Pulmonary artery endothelial cell (primary cell): ENCODE data around the gene MFAP2. TPM values are rescaled to one million over a fixed set of nuclear protein-coding genes. Genes with fewer than 3 reads are reported as not detected.

Experiments used
- DNase-seq: peaks from one replicate; pipeline ENCODE4 v3.0.0-alpha.2; 2011; ENCODE audit warnings: low read depth, low spot score
- total RNA-seq: library from RNA; depleted of rRNA; stranded (reverse); fragments of >200 nt; gene quantifications from 2 replicates; pipeline ENCODE4 v1.2.3, GENCODE V29; 2014

The MFAP2 gene
- total RNA-seq, 1 donor from 2014 or later = 13.7 TPM

DNA sequence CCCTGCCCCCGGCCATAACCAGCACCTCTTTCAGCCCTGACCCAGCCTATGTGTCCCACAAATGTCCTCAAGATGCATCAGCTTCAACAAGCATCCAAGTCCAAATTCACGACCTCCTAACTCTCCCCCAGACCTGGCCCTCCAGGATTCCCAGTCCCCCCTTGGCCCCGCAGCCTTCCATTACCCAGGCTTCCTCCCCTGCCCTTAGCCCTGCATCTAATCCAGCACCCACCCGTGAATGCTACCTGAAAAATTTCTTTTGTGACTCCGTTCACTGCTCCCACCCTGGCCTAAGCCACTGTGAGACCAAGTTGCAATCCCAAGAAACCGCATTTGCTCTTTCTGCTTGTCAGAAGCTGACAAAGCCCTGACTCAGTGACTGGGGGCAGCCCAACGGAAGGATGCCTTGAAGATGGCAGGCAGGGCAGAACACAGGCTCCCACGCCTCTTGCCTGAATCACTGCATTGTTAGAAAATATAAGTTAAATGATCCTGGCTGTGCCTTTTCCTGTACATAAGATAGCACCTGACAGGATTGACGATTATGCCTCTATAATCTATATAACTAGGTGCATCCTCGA lies 939 bp upstream of the MFAP2 start:
- DNase-seq = no peak

DNA sequence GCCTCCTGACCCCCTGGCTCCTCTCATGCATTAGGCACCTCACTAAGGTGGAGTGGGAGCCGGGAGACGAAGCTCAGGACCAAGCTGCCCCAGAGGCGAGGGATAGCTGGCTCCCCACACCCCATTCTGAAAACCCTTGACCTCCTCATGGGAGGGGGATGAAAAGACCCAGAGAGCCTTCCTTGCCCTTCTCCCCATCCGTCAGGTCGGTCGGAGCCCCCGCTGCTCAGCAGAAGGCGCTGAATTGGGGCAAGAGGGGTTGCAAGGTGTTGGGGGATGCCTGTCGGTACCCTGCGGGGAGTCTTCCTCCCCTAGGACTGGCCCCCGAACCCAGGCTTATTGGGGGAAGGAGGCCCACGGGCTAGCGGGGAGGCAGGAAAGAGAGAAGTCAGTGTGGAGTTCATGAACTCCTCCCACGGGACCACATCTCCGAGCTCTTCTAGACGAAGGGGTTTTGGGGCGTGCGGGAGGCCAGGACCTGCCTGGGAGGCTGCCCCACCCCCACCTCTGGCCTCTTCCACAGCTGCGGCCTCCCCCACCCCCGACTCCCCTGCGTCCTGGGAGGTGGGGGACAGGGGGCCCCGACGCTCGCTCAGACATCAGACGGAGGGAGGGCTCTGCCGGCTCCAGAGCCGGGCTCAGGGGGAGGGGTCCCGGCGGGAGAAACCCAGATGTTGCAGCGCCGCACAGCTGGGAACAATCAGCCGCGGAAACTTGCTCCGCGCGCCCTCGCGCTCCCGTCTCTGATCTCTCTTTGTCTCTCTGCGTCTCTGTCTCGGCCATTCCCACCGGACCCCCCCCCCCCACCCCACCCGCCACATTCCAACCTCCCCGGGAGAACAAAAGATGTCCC lies 719 bp downstream of the MFAP2 start:
- DNase-seq = no peak

DNA sequence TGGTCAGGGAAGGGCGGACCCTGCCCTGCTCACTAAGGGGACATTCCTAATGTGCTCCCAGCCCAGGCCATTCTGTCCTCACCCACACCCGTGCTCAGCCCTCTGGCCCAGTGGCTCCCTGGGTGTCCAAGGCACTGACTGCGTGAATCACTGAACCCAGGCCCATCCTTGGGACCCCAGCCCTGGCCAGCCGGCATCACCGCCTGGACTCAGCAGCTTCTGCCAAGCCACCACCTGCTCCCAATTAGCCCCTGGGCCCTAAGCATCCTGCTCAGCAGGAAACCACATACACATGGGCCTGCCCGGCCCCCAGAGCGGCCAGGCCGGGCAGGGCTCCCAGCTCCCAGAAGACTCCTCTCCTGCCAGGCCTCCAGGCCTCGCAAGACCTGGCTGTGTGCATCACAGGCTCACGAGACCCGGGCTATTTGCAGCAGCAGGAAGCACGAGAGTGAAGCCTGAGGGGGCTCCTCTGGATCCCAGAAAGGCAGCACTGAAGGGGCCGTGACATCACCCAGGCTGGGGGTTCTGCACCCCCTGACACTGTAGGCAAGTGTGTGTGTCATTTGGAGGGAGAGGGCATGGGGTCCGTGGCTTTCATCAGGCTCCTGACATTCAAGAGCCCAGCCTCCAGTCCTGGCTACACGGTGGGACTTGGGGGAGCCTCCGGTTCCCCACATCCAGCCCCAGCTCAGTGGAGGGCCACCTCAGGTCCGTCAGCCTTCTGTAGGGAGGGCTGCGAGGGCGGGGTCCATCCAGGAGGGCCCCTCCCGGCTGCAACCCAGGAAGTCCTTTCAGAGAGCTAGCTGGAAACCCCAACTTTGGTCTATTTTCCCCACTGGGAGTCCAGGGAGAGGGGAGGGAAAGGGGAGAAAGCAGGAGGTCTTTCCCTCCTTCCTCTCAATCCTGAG lies 1.6 kb downstream of the MFAP2 start:
- peak; percentile 32 for DNase-seq

DNA sequence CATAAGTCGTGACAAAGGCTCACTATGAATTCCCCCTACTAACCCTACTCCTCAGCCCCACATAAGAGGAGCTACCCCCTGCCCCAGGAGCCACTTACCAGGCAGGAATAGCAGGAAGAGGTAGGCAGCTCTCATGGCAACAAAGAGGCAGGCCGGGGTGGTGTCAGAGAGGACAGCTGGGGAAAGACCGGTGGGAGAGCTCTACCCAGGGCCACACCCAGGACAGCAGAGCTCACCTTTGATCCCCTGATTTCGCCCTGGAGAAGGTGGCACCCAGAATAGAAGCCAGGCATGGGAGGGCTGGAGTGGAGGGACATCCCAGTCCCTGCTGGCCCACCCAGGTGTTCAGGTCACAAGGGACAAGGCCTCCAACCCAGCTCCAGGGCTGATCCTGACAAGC lies 2.3 kb downstream of the MFAP2 start:
- DNase-seq = no peak

DNA sequence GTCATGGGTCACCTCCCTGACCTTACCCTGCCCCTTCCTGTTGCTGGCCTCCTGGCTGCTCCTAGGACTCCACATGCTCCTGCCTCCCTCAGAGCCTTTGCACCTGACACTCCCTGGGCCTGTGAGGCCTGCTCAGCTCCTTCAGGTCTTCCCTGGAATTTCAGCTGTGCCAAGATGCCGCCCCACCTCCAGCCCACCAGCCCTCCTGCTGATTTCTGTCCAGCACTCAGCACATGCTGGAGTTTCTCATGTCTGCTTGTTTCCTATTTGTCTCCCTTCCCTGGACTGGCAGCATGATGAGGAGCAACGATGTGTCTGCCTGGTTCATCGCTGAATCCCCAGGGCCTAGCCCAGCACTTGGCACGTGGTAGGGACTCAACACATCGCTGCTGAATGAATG lies 3.0 kb downstream of the MFAP2 start:
- DNase-seq = no peak

DNA sequence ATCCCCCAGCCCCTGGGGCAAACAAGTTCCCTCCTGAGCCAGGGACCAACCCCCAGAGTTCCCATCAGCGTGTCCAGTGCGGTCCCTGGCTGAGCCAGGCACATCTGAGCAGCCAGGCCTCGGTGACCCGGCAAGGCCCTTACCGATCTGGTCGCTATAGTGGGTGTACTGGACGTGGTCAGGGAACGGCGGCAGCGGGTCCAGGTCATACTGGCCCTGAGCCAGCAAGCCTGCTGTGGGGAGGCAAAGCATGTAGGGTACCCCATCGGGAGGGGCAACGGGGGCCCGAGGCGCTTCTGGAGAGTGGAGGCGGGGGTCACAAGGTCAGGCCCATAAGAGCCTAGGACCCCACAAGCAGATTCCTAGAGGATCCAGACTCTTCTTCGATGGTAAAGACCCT lies 3.5 kb downstream of the MFAP2 start:
- no peak for DNase-seq

DNA sequence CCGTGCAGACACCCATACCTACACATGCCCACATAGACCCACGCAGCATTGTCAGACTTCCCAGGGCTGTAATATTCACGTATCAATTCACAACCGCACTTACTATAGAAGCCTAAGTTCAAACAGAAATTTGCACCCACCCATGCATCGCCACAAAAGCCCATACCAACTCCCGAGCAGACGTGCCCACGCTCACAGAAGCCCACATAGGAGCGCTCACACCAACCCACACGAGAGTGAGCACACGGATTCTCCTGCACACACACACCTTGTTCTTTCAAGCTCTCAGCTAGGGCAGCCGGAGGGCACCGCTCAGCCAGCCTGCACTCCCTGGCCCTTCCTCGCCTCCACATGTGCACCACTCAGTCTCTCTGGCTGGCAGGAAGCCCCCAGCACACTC lies 4.6 kb downstream of the MFAP2 start:
- DNase-seq = no peak

DNA sequence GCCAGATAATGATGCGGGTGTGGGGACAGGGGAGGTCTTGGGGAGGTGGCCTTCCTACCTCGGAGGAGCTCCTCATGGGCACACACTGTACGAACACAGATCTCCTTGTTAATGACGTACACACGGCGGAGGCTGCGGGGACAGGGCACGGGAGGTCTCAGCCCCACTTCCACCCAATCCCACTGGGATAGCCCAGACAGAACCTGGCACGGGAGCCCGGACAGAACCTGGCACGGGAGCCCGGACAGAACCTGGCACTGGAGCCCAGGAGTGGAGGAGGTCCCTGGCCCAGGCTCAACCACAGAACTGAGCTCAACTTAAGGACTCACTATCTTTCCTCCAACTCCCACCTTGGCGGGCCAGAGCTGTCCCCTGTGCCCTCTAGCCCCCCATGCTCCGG lies 5.2 kb downstream of the MFAP2 start:
- no peak for DNase-seq

DNA sequence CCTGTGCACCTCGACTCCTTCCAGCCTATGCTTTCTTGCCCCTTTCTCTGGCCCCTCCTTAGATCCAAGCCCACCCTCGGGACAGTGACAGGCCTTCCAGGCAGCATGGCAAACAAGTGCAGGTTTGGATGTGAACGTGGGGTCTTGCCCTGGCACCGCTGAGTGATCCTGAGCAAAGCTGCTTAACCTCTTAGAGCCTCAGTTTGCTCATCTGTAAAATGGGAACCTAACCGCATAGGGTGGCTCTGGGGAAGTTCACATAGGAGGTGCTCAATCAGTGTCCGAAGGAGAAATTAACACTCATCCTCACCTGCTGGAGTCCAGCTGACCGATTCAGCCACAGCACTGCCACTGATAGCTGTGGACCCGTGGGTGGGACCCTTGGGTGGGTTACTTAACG lies 7.2 kb downstream of the MFAP2 start:
- no peak for DNase-seq

DNA sequence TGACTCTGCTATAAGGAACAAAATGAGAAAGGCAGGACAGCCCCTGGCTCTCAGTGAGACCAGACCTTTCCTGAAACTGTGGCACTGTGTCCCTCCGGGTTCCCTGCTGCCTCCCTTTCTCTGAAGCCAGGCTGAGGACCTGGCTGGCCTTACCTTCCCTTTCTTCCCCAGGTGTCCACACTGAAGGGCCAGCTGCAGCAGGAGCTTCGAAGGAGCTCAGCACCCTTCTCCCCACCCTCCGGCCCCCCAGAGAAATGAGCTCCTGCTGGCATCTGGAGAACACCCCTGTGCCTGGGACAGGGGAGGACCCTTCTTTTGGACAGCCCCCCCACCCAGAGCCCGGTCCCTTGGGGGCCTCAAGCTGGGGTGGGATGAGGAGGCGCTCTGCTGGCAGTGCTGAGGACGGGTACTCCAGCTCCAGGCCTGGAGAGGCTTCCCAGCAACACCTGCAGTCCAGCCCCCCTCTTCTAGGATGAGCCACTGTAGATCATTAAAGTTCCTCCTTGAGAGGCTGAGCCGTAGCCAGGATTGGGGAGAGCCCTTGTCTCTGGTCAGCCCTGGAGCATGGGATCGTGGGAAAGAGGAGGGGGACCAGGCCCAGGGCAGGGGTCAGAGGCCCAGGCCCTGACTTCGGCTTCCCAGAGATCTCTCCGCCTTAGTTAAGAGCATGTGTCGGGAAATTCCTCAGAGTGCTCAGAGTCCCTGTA lies 8.1 kb downstream of the MFAP2 start:
- DNase-seq = no peak

DNA sequence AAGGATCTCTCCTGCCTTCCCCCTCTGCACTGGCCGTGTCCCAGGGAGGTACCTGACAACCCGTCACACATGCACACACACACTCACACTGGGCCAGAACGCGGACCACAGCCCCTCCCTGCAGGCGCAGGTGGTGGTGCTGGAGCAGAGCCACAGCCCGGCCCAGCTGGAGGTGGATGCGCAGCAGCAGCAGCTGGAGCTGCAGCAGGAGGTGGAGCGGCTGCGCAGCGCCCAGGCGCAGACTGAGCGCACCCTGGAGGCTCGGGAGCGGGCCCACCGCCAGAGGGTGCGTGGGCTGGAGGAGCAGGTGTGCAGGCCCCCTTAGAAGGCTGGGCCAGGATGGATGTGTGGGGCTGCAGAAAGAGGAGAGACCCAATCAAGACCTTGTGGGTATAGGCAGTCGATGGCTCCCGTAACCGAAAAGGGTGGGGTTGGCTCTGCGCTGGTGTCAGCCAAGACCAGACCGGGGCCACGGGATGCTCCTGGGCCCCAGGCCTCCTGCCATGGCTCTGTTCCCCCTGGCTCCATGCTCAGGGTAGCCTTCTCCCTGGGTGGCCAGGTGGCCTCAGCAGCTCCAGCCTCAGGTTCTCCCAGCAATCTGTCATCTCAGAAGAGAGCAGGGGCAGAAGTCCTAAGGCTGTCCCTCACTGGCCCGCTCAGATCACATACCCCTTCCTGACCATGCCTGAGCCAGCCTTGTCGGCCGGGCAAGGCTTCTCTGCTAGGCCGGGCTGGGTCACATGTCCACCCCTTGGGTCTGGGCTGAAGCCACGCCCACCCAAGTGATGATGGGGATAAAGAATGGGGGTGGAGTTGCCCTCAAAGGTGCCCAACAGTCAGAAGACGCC lies 8.9 kb downstream of the MFAP2 start:
- DNase-seq = no peak

DNA sequence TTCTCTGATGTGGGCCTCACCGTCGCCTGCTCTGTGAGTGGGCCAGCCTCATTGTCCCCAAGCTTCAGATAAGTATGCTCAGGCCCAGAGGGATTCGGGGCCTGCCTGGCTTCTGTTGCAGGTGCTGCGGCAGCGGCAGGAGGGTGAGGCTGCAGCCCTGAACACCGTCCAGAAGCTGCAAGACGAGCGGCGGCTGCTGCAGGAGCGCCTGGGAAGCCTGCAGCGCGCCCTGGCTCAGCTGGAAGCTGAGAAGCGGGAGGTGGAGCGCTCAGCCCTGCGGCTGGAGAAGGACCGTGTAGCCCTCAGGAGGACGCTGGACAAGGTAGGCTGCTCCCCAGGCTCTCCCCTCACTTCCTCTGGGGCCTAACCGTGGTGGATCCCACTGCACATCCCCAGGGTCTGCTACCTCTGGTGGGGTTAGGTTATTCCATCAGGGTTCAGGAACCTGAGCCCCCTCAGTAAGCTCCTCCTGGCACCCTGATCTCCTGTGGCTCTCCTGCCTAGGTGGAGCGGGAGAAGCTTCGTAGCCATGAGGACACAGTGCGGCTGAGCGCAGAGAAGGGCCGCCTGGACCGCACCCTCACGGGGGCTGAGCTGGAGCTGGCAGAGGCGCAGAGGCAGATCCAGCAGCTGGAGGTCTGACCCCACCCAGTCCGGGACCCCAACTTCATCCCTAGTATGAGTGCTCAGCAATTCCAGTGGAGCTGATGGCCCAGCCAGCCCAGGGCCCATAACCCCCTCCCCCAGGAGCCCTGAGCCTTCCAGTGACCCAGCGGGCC lies 10.1 kb downstream of the MFAP2 start:
- DNase-seq = no peak

DNA sequence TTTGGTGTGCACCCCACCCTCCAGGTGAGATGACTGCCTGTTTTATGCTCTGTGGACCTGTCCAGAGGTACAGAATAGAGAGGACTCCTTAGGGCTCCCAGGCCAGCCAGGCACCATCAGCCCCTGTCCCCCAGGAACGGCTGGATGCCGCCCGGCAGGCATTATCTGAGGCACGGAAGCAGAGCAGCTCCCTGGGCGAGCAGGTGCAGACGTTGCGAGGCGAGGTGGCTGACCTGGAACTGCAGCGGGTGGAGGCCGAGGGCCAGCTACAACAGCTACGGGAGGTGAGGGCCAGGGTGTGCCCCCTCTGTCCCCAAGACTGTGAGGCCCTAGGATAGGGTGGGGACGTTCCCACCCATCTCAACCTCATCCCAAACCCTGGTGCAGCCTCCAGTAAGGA lies 10.8 kb downstream of the MFAP2 start:
- DNase-seq = no peak

DNA sequence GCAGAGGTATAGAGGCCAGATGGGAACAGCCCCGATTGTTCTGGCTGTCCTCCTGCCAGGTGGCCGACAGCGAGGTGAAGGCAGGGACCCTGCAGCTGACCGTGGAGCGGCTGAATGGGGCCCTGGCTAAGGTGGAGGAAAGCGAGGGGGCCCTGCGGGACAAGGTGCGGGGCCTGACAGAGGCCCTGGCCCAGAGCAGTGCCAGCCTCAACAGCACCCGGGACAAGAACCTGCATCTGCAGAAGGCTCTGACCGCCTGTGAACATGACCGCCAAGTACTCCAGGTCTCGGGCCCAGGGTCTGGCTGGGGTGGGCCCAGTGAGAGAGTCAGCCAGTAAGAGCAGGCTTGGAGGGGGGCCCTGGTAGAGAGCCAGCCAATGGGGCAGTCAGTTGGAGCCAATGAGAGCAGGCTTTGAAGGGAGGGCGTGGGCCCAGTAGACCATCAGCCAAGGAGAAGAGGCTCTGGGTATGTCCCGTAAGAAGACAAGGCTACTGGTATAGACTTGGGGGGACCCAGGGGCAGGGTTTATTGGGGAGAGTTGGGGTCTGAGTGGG lies 11.3 kb downstream of the MFAP2 start:
- no peak for DNase-seq

DNA sequence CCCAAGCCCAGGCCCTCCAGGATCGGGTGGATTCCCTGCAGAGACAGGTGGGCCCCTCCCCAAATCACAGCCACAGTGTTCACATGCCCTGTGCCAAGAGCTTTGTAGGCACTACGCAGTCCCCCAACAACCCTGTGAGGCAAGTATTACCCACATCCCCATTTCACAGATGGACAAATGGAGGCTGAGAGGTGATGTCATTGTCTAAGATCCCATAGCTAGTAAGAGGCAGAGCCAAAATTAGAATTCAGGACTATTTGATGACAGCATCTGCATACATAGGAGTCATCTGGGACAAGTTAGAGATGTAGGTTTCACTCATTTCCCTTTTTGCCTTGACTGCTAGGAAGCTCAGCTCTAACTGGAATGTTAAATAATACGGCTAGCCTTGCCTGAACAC lies 12.0 kb downstream of the MFAP2 start:
- no peak for DNase-seq

DNA sequence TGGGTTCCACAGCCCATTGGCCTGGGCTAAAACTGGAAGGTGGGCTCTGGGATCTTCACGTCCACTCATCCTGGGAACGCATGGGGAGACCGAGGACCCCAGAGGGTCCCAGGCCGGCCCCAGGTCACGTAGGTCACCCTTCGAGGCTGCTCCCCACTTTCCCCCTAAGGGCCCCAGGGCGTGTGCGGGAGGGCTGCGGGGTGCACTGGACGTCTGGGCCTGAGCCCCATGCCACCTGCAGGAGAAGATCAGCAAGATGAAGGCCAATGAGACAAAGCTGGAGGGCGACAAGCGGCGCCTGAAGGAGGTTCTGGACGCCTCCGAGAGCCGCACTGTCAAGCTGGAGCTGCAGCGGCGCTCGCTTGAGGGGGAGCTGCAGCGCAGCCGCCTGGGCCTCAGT lies 12.5 kb downstream of the MFAP2 start:
- DNase-seq = no peak

DNA sequence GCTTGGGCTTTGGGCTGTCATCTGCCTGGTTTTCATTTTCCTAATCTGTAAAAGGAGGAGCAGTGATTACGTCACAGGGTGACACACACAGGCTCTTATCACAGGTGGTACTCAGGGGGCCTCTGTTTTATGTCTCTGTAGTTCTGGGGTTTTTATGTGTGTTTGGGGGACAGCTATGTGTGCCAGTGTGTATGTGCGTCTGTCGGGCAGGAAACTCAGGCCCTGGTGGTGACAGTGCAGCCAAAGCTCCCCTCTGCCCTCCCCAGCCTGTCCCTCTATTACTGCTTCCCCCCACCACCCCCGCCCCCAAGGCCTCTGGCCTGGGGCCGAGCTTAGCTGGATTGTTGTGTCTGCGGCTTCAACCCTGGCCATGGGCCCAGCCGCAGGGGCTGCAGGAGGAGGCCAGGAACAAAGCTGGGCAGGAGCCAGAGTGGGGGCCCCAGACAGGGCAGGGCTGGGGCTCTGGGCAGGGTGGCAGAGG lies 13.3 kb downstream of the MFAP2 start:
- DNase-seq = peak; percentile 30

DNA sequence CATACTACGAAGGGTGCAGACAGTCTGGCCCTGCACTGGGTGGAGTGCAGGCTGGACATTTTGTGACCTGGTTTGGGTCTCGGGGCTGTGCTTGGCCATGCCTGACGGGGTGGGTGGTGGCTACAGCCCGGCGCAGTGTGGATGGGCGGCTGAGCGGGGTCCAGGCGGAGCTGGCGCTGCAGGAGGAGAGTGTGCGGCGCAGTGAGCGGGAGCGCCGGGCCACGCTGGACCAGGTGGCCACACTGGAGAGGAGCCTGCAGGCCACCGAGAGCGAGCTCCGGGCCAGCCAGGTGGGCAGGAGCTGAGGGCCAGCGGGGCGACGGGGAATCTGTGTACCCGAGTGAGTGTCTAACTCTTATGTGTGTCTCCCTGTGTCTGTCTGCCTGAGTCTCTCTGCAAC lies 14.1 kb downstream of the MFAP2 start:
- DNase-seq = no peak

DNA sequence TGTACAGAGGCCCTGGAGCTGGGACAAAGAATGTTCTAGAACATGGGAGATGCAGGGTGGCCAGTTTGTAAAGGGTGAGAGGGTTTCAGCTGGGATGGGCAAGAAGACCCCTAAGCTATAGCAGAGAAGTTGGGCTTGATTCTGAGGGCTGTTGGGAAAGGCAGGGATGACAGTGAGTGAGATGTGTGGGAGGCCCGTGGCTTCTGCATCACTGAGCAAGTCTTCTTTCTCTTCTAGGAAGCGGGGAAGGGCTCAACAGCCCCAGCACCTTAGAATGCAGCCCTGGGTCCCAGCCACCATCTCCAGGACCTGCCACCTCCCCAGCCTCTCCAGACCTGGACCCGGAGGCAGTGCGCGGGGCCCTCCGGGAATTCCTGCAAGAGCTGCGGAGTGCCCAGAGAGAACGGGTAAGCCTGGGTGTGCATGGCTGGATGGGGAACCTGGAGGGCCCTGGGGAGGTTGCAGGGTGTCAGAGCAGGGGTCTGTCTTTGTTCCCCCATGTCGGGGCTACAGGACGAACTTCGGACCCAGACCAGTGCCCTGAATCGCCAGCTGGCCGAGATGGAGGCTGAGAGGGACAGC lies 14.8 kb downstream of the MFAP2 start:
- DNase-seq = no peak
